NCI-H1048 (cell line): Measurements from ENCODE around the gene SH3BP1.
"Not testable (repeated sequence)": the region's sequence is repeated elsewhere in the genome, so short reads cannot be mapped to it uniquely, and the experiment has no call there.

Source experiments
- DNase-seq: peaks from one replicate; lab custom pipeline; 2025; lab: John Stamatoyannopoulos, UW

The SH3BP1 gene

GRCh38 chr22:37679670-37680069, 40.2 kb downstream of the SH3BP1 start:
- DNase-seq = no peak

DNA sequence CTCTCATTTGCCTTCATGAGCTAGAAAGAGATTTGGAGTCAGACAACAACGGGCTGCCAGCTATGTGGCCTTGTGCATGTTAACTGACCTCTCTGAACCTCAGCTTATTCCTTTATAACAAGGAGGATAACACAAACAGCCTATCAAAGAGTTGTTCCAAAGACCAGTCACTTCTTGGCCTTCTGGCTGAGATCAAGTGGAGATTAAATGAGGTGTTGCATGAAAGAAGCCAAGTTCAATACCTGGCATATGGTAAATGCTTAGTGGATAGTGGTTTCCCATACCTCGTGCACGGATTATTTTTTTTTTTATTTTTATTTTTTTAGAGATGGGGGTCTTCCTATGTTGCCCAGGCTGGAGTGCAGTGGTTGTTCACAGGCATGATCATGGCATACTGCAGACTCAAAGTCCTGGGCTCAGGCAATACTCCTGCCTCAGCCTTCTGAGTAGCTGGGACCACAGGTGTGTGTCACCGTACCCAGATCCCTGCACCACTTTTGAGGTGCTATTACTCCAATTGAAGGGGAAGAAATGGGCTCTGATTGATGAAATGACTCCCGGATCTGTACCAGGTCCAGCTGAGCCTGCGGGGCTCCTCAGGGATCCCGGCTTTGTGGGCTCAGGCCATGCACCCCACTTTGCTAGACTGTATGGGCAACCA, 40.9 kb downstream of the SH3BP1 start:
- no peak for DNase-seq

GRCh38 chr22:37681001-37681424, 41.5 kb downstream of the SH3BP1 start:
- no peak for DNase-seq

- peak; percentile 30 for DNase-seq
These were observed 42.1 kb downstream of the SH3BP1 start for GRCh38 chr22:37681556-37682049.

- DNase-seq = no peak
These were observed 45.5 kb downstream of the SH3BP1 start for GRCh38 chr22:37684803-37685615.

DNA sequence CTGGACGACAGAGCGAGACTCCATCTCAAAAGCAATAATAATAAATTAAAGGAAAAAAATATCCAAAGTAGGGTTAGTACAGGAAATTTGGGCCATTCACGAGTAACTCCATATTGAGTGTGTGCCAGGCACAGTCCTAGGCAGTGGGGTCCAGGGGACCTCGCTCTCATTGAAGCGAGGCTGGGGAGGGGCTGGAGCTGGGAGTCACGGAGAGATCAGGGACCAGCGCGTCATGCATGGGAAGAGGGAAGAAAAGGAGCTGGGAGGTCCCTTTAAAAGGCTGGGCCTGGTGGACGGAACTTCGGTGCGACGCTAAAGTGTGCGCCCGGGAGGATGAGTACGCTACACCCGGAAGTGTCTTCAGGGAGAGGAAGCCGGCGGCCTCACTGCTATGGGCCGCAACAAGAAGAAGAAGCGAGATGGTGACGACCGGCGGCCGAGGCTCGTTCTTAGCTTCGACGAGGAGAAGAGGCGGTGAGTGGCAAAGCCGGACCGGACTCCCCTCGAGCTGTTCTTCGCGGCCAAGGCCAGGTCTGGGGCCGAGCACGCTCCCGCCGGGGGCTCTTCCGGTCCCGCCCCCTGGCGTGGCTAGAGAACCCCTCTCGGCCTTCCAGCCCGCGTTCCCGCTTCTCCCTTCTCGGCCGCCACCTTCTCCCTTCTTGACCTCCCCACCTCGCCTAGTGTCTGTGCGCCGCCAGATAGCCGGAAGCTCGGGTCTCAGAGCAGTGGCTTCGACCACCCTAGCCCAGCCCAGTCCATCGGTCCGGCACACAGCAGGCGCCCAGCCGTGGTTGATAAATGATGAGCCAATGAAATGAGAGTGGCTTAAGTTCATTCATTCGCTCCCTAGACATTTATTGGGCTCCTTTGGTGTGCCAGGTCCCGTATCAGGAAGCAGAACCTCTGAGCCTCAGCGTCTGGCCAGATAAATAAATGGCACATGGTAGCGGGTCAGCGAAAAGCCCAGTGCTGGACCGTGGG, 46.8 kb downstream of the SH3BP1 start, which contains the start of gene NOL12:
NOL12 (plus strand) TSS at position 342 of the 981 bp plus-strand sequence; CDS start at position 392, 50 bp downstream.
- DNase-seq = peak; percentile 56

DNA sequence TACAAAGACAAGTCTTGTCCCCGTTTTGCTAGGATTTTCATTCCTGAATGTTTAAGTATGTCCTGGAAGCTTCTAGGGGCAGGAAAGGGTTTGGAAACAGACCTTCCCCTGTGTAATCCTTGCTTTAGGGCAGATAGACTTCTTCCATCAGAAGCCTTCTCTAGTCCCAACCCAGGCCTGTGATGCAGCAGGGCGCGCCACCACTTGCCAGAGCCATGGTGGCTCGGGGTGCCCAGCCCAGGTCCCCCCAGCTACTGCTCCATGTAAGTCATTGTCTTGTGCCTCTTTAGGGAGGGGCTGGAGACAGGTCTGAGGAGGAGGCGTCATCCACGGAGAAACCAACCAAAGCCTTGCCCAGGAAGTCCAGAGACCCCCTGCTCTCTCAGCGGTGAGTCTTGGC, 50.9 kb downstream of the SH3BP1 start:
- no peak for DNase-seq

DNA sequence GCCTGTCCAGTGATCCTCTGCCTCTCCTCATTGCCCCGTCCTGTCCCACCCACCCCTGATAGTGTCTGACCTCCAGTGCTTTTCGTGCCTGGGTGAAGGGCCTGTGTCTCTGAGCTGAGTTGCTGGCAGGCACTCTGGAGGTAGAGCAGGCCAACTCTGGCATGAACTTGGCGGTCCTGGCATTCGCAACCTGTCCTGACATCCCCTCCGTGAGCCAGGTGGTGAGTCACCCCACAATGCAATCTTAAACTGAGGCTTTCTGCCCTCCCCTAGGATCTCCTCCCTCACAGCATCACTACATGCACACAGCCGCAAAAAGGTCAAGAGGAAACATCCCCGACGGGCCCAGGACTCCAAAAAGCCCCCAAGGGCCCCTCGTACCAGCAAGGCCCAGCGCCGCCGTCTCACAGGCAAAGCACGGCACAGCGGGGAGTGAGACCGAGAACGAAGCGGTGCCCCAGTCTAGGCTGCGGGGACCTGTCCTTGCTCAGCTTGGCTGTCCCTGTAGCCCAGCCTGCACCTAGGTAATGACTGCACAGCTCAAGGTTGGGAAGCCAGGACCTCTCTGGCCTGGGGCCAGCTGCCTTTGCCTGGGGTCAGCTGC, 51.5 kb downstream of the SH3BP1 start:
- no peak for DNase-seq

- DNase-seq = no peak
These were observed 53.3 kb downstream of the SH3BP1 start for GRCh38 chr22:37692627-37693285.

DNA sequence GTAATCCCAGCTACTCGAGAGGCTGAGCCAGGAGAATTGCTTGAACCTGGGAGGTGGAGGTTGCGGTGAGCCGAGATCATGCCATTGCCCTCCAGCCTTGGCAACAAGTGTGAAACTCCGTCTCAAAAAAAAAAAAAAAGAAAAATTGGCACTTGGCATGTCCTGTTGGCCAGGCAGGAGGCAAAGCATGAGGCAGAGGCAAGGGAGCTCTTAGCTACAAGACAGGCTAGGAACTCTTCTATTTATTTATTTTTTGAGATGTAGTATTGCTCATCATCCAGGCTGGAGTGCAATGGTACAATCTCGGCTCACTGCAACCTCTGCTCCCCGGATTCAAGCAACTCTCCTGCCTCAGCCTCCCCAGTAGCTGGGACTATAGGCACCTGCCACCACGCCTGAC, 54.7 kb downstream of the SH3BP1 start:
- DNase-seq = not testable (repeated sequence)

DNA sequence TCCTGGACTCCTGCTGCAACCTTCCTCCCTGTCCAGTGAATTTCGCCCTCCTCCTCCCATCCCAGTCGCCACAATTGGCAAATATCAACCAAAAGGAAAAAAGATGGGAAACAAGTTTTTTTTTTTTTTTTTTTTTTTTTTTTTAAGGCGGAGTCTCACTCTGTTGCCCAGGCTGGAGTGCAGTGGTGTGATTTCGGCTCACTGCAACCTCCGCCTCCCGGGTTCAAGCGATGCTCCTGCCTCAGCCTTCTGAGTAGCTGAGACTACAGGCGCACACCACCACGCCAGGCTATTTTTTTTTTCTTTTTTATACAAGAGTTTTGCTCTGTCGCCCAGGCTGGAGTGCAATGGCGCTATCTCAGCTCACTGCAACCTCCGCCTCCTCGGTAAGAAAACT, 56.8 kb downstream of the SH3BP1 start:
- not testable (repeated sequence) for DNase-seq

- peak; percentile 94 for DNase-seq
These were observed 57.4 kb downstream of the SH3BP1 start, which contains the start of gene TRIOBP for GRCh38 chr22:37696657-37697537. TRIOBP (plus strand) TSS chr22:37697048; CDS start chr22:37701366, 4,318 bp downstream.

DNA sequence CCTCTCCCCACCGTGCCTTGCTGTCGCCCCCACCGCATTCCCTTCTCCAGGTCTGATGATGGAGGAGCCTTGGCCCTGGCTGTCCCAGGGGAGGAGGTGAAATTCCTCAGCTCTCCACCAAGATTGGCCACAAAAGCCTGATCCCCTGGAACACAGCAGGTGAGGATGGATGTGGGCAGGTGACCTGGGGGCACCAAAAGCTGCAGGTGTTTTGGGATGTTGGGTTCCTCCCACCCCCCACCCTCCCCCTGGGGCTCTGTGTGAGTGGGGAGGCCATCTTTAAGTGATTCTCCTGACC, 58.0 kb downstream of the SH3BP1 start:
- no peak for DNase-seq

GRCh38 chr22:37701141-37701786, 61.8 kb downstream of the SH3BP1 start:
- DNase-seq = no peak

- no peak for DNase-seq
These were observed 64.4 kb downstream of the SH3BP1 start for GRCh38 chr22:37703906-37704305.

GRCh38 chr22:37704645-37705044, 65.2 kb downstream of the SH3BP1 start:
- DNase-seq = no peak

- no peak for DNase-seq
These were observed 65.7 kb downstream of the SH3BP1 start for GRCh38 chr22:37705205-37705604.
